SK-N-SH (cell line): Measurements from ENCODE around the gene SLC25A47. TPM values are rescaled to one million over a fixed set of nuclear protein-coding genes. Genes with fewer than 3 reads are reported as not detected.
A peak's percentile ranks its signal among the peaks of the same experiment; 100 is the strongest.

ENCODE experiments used
- CTCF ChIA-PET: fragments of 300-600, 350-600 bp; formaldehyde crosslinking; extraction: SDS; loops from one replicate; lab custom pipeline; 2021; lab: Yijun Ruan, JAX
- POLR2A ChIA-PET: fragments of 350-600 bp; sonication (Branson Sonifier 250); formaldehyde crosslinking; extraction: SDS; loops from one replicate; lab custom pipeline; 2020; ENCODE audit warnings: antibody characterized with exemption, inconsistent platforms; lab: Yijun Ruan, JAX
- DNase-seq: peaks from one replicate; pipeline ENCODE4 v3.0.0; 2012
- H2AFZ ChIP-seq: fragments of 200-600 bp; sonication (generic); 2 replicates; pipeline ENCODE4 v1.8.1; 2016; ENCODE audit warnings: antibody characterized with exemption, mild to moderate bottlenecking, low read depth
- H3F3A ChIP-seq: fragments of 200-600 bp; sonication (generic); replicated peaks from 2 replicates; pipeline ENCODE3; 2016; ENCODE audit warnings: antibody characterized with exemption, mild to moderate bottlenecking; ENCODE audit not compliant: insufficient read depth
- H3K27ac ChIP-seq, 2 experiments: fragments of 200-500 bp in 1 of 2; fragments of 200-600 bp in 1 of 2; sonication (Bioruptor generic) in 1 of 2; sonication (generic), shearing (Covaris generic) in 1 of 2; 2 replicates each; pipeline versions ENCODE4 v1.5.1 to v1.6.1; 2014 to 2016; ENCODE audit warnings: low read depth in 2 of 2, inconsistent platforms in 1 of 2, low read length in 1 of 2, mild to moderate bottlenecking in 1 of 2, mixed read lengths in 1 of 2
- H3K27me3 ChIP-seq: fragments of 200-600 bp; sonication (generic), shearing (Covaris generic); 2 replicates; pipeline ENCODE4 v1.6.1; 2016; ENCODE audit warnings: mixed run types; ENCODE audit not compliant: insufficient read depth
- H3K36me3 ChIP-seq, 2 experiments: fragments of 200-500 bp in 1 of 2; fragments of 200-600 bp in 1 of 2; sonication (Bioruptor generic) in 1 of 2; sonication (generic) in 1 of 2; replicated peaks in 1 of 2; 2 replicates each; pipeline versions ENCODE3 to v1.5.1; 2014 to 2016; ENCODE audit warnings: low read length in 1 of 2, mild to moderate bottlenecking in 1 of 2; ENCODE audit not compliant: insufficient read depth in 2 of 2, control insufficient read depth in 1 of 2
- H3K4me1 ChIP-seq, 2 experiments: fragments of 200-500 bp in 1 of 2; fragments of 200-600 bp in 1 of 2; sonication (Bioruptor generic) in 1 of 2; sonication (generic), shearing (Covaris generic) in 1 of 2; 2 replicates each; pipeline versions ENCODE4 v1.5.1 to v1.6.1; 2014 to 2016; ENCODE audit warnings: low read depth in 1 of 2, low read length in 1 of 2, mixed run types in 1 of 2; ENCODE audit not compliant: insufficient read depth in 2 of 2, control insufficient read depth in 1 of 2
- H3K4me2 ChIP-seq: fragments of 200-600 bp; sonication (generic), shearing (Covaris generic); 2 replicates; pipeline ENCODE4 v1.6.1; 2017; ENCODE audit warnings: mixed run types
- H3K4me3 ChIP-seq, 2 experiments: fragments of 200-500 bp in 1 of 2; fragments of 200-600 bp in 1 of 2; sonication (Bioruptor generic) in 1 of 2; sonication (generic), shearing (Covaris generic) in 1 of 2; 2 replicates each; pipeline versions ENCODE4 v1.5.1 to v1.8.1; 2014 to 2016; ENCODE audit warnings: low read depth in 2 of 2, inconsistent platforms in 1 of 2, low read length in 1 of 2, mild to moderate bottlenecking in 1 of 2, mixed read lengths in 1 of 2, moderate library complexity in 1 of 2
- H3K79me2 ChIP-seq: fragments of 200-600 bp; sonication (generic); 2 replicates; pipeline ENCODE4 v1.8.1; 2017; ENCODE audit warnings: mild to moderate bottlenecking; ENCODE audit not compliant: insufficient read depth
- H3K9ac ChIP-seq: fragments of 200-600 bp; sonication (generic); 2 replicates; pipeline ENCODE4 v1.6.1; 2017; ENCODE audit warnings: mixed run types
- H3K9me2 ChIP-seq: fragments of 200-600 bp; sonication (generic); 2 replicates; pipeline ENCODE4 v1.6.1; 2017; ENCODE audit warnings: mixed run types
- H3K9me3 ChIP-seq: fragments of 200-600 bp; sonication (generic); 2 replicates; pipeline ENCODE4 v1.6.1; 2017; ENCODE audit warnings: mixed run types, mild to moderate bottlenecking, moderate library complexity
- H4K20me1 ChIP-seq: fragments of 200-600 bp; sonication (generic); 2 replicates; pipeline ENCODE4 v1.6.1; 2017; ENCODE audit warnings: mild to moderate bottlenecking, mixed run types; ENCODE audit not compliant: insufficient read depth
- EP300 ChIP-seq, 2 experiments: IDR thresholded peaks; 2 replicates each; pipeline versions ENCODE4 v1.4.0 to v1.6.1; 2012; ENCODE audit warnings: borderline replicate concordance in 1 of 2, low read depth in 1 of 2, low read length in 1 of 2
- FOSL2 ChIP-seq: IDR thresholded peaks from 2 replicates; pipeline ENCODE4 v1.4.0; 2012; ENCODE audit warnings: low read depth, mild to moderate bottlenecking, moderate library complexity, borderline replicate concordance
- MEF2A ChIP-seq: IDR thresholded peaks from 2 replicates; pipeline ENCODE4 v1.4.0; 2012; ENCODE audit warnings: low read depth, borderline replicate concordance
- MXI1 ChIP-seq: IDR thresholded peaks from 2 replicates; pipeline ENCODE4 v1.6.1; 2012; ENCODE audit warnings: mild to moderate bottlenecking, low read depth, low read length, improper control_type of control experiment
- TEAD4 ChIP-seq: IDR thresholded peaks from 2 replicates; pipeline ENCODE4 v1.4.0; 2012; ENCODE audit warnings: mild to moderate bottlenecking, borderline replicate concordance; ENCODE audit not compliant: insufficient read depth
- WGBS: methylation state at CpG from one replicate; pipeline ENCODE4 v1.1.6; 2017; ENCODE audit warnings: low lambda C conversion rate; 5-methylcytosine and 5-hydroxymethylcytosine counted together
- polyA plus RNA-seq, 3 experiments: library from polyadenylated mRNA; depleted of rRNA; stranded (reverse); fragments of >200 nt; gene quantifications; 2 replicates each; pipeline ENCODE4 v1.2.3, GENCODE V29; 2012
- TF ChIP-seq, protein P1 (sequence below): fragments of 200-600 bp; sonication (generic); IDR thresholded peaks from 2 replicates; pipeline ENCODE4 v1.6.1; 2017; ENCODE audit warnings: antibody characterized with exemption, mild to moderate bottlenecking, moderate library complexity
- TF ChIP-seq, protein P2 (sequence below): fragments of 150-350 bp; IDR thresholded peaks from 2 replicates; pipeline ENCODE4 v1.6.1; 2017; ENCODE audit warnings: antibody characterized with exemption, low read length, low read depth, borderline replicate concordance
- TF ChIP-seq, protein P3 (sequence below): IDR thresholded peaks from 2 replicates; pipeline ENCODE4 v1.4.0; 2012; ENCODE audit warnings: low read depth, borderline replicate concordance
- TF ChIP-seq, protein P4 (sequence below): fragments of 150-350 bp; IDR thresholded peaks from 2 replicates; pipeline ENCODE4 v1.6.1; 2016; ENCODE audit warnings: mild to moderate bottlenecking, low read depth, low read length

SLC25A47 gene
- polyA plus RNA-seq, 1 of the 3 experiments (the other 2 are of a cell fraction) = not detected

DNA sequence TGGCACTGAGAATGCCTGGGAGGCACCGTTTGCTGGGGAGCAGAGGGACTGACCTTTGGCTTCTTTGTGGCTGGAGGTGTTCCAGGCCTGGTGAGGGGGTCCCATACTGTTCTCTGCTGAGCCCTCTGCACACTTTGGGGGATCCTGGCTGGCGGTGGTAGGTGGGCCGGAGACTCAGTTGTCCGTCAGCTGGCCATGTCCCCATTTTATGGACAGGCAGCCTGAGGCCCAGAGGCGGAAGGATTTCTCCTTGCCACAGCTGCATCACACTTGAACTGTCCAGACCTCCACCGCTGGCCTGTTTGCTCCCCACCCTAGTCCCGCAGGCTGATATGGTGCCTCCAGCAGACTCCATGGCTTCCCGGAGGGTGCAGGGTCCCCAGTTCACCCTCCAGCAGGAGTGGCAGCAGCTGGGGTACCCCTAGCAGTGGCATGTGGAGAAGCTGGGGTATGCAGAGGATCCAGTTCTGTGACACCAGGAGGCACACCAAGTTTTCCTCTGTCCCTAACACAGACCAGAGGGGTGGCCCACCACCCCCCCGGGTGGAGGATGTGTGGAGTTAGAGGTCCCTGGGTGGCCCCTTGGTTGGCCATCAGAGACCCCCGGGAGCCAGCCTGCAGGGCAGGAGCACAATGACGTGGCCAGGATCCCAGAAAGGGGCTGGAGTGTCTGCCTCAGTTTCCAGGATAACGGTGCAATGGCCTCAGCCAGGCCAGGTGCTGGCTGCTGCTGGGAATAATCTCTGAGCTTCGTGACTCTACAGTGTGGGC, 31.6 kb upstream of the SLC25A47 start (continued):
- TF ChIP-seq, protein P1, sequence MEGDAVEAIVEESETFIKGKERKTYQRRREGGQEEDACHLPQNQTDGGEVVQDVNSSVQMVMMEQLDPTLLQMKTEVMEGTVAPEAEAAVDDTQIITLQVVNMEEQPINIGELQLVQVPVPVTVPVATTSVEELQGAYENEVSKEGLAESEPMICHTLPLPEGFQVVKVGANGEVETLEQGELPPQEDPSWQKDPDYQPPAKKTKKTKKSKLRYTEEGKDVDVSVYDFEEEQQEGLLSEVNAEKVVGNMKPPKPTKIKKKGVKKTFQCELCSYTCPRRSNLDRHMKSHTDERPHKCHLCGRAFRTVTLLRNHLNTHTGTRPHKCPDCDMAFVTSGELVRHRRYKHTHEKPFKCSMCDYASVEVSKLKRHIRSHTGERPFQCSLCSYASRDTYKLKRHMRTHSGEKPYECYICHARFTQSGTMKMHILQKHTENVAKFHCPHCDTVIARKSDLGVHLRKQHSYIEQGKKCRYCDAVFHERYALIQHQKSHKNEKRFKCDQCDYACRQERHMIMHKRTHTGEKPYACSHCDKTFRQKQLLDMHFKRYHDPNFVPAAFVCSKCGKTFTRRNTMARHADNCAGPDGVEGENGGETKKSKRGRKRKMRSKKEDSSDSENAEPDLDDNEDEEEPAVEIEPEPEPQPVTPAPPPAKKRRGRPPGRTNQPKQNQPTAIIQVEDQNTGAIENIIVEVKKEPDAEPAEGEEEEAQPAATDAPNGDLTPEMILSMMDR = no peak
- TF ChIP-seq, protein P2, sequence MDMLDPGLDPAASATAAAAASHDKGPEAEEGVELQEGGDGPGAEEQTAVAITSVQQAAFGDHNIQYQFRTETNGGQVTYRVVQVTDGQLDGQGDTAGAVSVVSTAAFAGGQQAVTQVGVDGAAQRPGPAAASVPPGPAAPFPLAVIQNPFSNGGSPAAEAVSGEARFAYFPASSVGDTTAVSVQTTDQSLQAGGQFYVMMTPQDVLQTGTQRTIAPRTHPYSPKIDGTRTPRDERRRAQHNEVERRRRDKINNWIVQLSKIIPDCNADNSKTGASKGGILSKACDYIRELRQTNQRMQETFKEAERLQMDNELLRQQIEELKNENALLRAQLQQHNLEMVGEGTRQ = no peak
- TF ChIP-seq, protein P3, sequence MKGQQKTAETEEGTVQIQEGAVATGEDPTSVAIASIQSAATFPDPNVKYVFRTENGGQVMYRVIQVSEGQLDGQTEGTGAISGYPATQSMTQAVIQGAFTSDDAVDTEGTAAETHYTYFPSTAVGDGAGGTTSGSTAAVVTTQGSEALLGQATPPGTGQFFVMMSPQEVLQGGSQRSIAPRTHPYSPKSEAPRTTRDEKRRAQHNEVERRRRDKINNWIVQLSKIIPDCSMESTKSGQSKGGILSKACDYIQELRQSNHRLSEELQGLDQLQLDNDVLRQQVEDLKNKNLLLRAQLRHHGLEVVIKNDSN = no peak
- TF ChIP-seq MEF2A (no peak), FOSL2 (no peak), EP300 (IDR thresholded peaks at IDR 0.05; ENCODE audit: borderline replicate concordance in 1 of 2, low read depth in 1 of 2, low read length in 1 of 2) (no peak)
- TF ChIP-seq, all 33 proteins: peak for 0

DNA sequence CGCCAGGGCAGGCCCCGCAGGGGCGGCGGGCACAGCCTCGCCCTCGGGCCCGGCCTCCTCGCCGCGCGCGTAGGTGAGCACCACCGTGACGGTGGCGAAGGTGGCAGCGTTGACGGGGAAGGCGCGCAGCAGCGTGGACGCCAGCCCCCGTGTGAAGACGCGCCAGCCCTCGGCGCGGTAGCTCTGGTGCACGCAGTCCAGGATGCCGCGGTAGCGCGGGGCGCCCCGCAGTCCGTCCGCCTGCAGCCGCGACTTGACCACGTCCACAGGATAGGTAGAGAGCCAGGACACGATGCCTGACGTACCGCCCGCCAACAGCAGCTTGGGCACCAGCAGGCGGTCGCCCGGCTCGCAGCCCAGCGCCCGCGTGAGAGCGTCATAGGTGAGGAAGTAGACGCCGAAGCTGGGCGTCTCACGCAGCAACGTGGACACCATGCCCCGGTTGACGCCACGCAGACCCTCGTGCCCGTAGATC, 30.8 kb upstream of the SLC25A47 start:
- WGBS = 98% methylated on average over 53 of the region's 61 CpGs
- Histone ChIP-seq H3K79me2 (peaks cover 1% of the 10 kb centered on the region; the same call in 1 of the 2 replicates), H3K9me3 (no peaks in the 10 kb centered on the region), H3K9ac (no peak overlapping the region), H4K20me1 (peaks cover 6% of the 10 kb centered on the region; the same call in 1 of the 2 replicates), H3K27me3 (no peaks in the 10 kb centered on the region), H3K9me2 (no peaks in the 10 kb centered on the region), H3K27ac (no peak overlapping the region), H3K4me3 (no peak overlapping the region), H3K36me3 (peaks cover 0 to 18% of the 10 kb centered on the region in 2 experiments), H3K4me2 (no peak overlapping the region), H2AFZ (no peak overlapping the region), H3F3A (no peaks in the 10 kb centered on the region), H3K4me1 (peaks cover 0 to 23% of the 10 kb centered on the region in 2 experiments; a peak in 1 of 4 replicates)
- CTCF ChIA-PET = interaction anchor here (1.1 to 3.1 kb wide), 2 partner anchors 11 to 85 kb away, joined by 4 to 11 read pairs; no protein-coding TSS in a partner anchor
- TF ChIP-seq, protein P4, sequence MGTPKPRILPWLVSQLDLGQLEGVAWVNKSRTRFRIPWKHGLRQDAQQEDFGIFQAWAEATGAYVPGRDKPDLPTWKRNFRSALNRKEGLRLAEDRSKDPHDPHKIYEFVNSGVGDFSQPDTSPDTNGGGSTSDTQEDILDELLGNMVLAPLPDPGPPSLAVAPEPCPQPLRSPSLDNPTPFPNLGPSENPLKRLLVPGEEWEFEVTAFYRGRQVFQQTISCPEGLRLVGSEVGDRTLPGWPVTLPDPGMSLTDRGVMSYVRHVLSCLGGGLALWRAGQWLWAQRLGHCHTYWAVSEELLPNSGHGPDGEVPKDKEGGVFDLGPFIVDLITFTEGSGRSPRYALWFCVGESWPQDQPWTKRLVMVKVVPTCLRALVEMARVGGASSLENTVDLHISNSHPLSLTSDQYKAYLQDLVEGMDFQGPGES = no peak
- no peak for TF ChIP-seq TEAD4
- TF ChIP-seq MXI1 = no peak
- TF ChIP-seq MEF2A = no peak
- POLR2A ChIA-PET = no interaction called here
- DNase-seq = peak; percentile 26
